NAMALWA (cell line): Measurements from ENCODE around the gene MOAP1.
A peak's percentile ranks its signal among the peaks of the same experiment; 100 is the strongest.
"Not testable (repeated sequence)": the region's sequence is repeated elsewhere in the genome, so short reads cannot be mapped to it uniquely, and the experiment has no call there.

Source experiments
- DNase-seq: peaks from one replicate; pipeline ENCODE4 v3.0.0-alpha.2; 2015; ENCODE audit warnings: low spot score

MOAP1 gene

DNA sequence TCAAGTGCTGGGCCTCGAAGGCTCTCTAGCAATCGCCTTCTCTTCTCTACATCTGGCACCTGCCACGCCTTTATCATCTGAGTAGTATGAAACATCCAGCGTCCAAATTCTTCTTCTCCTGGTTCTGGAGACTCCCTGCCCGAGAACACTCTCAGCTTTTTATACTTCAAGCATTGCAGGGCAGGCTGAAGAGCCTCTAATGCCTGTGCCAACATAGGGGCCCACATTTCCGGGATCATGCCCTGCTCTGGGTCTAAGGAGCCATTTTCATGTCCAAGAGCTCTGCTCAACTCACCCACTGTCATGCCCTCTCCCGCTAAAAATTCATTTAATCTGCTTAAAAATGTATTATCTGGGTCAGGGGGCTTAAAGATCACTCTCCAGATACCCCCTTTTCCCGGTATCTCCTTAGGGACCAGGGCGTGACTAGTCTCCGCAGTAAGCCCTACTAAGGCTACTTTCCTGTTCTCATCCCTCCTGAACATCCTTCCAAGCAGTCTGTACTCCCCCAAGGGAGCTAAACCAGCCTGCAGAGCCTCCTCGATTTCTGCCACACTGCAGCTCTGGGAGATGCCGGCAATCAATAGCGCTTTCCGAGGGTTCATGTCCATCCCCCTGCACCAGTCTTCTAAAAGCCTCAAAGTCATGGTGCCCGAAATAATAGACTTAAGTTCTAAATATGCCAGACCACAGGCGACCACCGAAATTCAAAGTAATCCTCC is 940 bp downstream of the MOAP1 start:
- no peak for DNase-seq

DNA sequence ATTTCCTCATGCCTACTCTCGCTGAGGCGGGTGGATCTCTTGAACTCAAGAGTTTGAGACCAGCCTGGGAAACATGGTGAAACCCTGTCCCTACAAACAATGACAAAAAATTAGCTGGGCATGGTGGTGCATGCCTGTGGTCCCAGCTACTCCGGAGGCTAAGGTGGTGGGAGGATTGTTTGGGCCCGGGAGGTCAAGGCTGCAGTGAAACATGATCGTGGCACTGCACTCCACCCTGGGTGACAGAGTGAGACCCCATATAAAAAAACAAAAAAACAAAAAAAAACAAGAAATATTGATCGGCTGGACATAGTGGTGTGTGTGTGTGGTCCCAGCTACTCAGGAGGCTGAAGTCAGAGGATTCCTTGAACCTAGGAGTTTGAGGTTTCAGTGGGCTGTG is 9.2 kb downstream of the MOAP1 start:
- DNase-seq = no peak

GRCh38 chr14:93174731-93175130 is 10.0 kb downstream of the MOAP1 start:
- DNase-seq = not testable (repeated sequence)

GRCh38 chr14:93173943-93174395 is 10.7 kb downstream of the MOAP1 start:
- DNase-seq = no peak

DNA sequence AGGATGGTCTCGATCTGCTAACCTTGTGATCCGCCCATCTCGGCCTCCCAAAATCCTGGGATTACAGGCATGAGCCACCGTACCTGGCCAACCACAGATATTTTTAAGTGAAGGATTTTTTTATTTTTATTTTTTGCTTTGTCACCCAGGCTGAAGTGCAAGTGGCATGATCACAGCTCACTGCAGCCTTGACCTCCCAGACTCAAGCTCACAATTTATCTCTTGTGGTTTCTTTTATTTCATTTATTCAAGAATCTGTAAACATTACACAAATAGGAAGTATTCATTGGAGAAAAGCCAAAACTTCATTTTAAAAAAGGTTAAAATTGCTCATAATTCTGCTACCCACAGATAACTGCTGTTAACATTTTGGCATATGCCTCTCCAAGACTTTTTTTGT is 13.3 kb downstream of the MOAP1 start:
- no peak for DNase-seq

DNA sequence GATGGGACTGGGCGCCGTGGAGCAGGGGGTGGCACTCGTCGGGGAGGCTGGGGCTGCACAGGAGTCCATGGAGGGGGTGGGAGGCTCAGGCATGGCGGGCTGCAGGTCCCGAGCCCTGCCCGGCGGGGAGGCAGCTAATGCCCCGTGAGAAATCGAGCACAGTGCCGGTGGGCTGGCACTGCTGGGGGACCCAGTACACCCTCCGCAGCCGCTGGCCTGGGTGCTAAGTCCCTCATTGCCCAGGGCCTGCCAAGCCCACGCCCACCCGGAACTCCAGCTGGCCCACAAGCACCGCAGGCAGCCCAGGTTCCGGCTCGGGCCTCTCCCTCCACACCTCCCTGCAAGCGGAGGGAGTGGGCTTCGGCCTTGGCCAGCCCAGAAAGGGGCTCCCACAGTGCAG is 14.6 kb downstream of the MOAP1 start:
- not testable (repeated sequence) for DNase-seq

GRCh38 chr14:93169619-93170018 is 15.1 kb downstream of the MOAP1 start:
- DNase-seq = not testable (repeated sequence)

DNA sequence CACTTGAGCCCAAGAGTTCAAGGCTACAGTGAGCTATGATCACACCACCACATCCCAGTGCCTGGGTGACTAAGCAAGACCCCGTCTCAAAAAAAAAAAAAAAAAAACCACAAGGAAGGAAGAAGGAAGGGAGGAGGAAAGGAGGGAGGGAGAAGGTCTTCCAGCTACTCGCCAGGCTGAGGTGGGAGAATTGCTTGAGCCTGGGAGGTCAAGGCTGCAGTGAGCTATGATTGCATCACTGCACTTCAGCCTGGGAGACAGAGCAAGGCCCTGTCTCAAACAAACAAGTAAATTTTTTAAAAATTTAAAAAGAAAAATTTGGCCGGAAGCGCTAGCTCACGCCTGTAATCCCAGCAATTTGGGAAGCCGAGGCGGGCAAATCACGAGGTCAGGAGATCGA is 16.1 kb downstream of the MOAP1 start:
- not testable (repeated sequence) for DNase-seq

DNA sequence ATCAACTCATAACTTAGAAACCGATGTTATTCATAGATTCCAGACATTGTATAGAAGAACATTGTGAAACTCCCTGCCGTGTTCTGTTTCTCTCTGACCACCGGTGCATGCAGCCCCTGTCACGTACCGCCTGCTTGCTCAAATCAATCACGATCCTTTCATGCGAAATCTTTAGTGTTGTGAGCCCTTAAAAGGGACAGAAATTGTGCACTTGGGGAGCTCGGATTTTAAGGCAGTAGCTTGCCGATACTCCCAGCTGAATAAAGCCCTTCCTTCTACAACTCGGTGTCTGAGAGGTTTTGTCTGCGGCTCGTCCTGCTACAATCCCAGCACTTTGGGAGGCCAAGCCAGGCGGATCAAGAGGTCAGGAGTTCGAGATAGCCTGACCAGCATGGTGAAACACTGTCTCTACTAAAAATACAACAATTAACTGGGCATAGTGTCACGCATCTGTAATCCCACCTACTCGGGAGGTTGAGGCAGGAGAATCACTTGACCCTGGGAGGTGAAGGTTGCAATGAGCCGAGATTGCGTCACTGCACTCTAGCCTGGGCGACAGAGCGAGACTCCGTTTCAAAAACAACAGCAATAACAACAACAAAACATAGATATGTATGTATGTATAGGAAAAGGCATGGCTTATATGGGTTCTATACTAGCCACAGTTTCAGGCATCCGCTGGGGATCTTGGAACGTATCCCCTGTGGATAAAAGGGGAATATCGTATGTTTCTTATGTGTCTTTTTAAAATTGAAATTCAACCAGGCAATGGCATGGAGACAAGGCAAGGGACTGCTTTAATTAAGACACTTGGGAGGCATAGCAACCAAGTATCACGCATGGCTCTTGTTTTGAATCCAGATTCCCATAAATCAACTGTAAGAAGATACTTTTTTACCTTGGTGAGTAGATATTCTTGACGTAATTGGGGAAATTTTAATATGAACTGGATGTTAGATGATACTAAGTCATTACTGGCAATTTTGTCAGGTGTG is 19.1 kb downstream of the MOAP1 start:
- DNase-seq = not testable (repeated sequence)

DNA sequence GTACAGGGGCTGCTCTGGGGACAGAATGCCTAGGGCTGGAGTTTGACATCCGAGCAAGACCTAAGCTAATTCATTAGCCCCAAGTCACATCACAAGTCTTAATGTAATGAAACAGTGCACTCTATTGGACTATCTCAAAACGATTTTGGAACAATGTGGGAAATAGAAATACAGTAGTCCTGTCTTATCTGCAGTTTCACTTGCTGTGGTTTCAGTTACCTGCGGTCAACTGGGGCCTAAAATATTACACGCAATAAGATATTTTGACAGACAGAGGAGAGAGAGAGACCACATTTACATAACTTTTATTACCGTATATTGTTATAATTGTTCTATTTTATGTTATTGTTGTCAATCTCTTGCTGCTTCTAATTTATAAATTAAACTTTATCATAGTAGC is 21.1 kb downstream of the MOAP1 start:
- peak; percentile 20 for DNase-seq

DNA sequence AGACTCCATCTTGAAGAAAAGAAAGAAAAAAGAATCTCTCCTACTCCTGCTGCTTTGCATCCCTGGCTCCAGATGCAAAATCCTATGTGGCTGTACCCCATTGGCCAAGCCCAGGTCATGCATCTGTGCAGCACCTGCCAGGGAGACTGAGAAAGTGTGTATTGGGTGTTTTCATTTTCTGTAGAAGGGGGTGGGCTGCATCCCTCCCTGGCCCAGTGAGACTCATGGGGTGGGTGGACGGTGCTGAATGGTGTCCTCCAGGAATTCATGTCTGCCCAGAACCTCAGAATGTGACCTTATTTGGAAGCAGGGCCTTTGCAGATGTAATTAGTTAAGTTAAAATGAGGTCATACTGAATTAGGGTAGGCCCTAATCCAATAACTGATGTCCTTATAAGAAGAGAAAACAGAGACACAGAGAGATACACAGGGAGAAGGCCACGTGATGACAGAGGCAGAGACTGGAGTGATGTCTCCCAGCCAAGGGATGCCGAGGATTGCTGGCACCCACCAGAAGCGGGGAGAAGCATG is 23.2 kb downstream of the MOAP1 start:
- DNase-seq = peak; percentile 16

DNA sequence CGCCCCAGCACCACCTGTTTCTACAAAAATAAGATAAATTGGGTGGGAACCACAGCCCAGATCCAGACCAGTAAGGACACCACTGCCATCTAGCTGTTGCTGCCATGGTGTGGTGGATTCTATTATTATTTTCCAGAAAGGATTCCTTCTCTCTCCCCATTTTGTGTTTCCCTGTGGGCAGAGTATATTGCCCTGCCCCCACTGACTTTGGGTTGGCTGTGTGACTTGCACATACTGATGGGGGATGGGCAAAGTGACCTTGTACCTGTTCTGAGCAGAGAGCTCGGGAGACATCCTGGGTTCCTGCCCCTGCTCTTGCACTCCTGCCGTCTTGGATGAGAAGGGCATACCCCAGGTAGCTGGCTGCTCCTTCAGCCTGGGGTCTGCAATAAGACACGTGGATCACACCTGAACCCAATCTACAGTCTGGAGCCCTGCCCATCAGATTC is 24.3 kb downstream of the MOAP1 start:
- peak; percentile 47 for DNase-seq

GRCh38 chr14:93159625-93160352 is 24.9 kb downstream of the MOAP1 start:
- not testable (repeated sequence) for DNase-seq

DNA sequence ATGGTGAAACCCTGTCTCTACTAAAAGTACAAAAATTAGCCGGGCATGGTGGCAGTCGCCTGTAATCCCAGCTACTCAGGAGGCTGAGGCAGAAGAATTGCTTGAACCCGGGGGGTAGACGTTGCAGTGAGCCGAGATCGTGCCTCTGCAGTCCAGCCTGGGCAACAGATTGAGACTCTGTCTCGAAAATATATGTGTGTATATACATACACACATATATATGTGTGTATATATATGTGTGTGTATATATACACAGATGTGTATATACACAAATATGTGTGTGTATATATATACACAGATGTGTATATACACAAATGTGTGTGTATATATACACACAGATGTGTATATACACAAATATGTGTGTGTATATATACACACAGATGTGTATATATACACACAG is 26.3 kb downstream of the MOAP1 start:
- not testable (repeated sequence) for DNase-seq

DNA sequence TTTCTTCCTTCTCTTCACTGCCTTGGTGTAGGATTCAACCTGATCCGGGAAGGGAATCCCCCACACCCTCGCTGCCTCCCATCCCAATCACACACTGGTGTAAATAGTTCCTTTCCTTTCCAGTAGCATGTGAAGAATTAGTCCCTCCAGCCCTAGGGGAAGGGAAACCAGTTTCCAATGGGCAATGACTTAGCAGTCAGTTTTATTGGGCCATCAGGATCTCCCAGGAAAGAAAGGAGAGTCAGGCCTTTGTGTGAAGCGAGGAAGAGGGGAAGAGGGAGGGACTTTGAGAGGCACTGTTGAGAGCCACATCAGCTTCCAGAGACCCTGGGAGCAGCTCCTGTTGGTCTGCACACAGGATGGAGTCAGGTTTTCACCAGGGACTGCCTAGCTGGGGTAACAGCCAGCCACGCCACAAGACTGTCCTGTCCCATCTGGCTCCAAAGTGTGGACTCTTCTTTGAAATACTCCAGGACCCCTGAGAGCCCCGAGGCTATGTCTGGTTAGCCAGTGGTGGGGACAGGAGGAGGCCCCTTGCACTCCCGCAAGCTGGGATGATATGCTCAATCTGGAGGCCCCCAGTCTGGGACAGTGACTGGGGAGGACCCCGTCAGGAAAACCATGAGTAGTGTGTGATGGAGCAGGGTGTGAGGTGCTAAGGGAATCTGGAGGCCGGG is 27.9 kb downstream of the MOAP1 start:
- no peak for DNase-seq

- no peak for DNase-seq
These were observed 29.0 kb downstream of the MOAP1 start for GRCh38 chr14:93155667-93156066.

GRCh38 chr14:93153121-93153520 is 31.6 kb downstream of the MOAP1 start:
- DNase-seq = no peak

GRCh38 chr14:93150227-93151208 is 34.2 kb downstream of the MOAP1 start:
- DNase-seq = no peak

GRCh38 chr14:93148979-93149378 is 35.7 kb downstream of the MOAP1 start:
- no peak for DNase-seq

GRCh38 chr14:93146119-93146518 is 38.6 kb downstream of the MOAP1 start:
- no peak for DNase-seq
